Uterine smooth muscle cell (primary cell): ENCODE measurements around the gene KLHL22. TPM values are rescaled to one million over a fixed set of nuclear protein-coding genes. Genes with fewer than 3 reads are reported as not detected.

Experiments used
- total RNA-seq: library from RNA; depleted of rRNA; stranded (reverse); fragments of >200 nt; gene quantifications from 2 replicates; pipeline ENCODE4 v1.2.3, GENCODE V29; 2014

KLHL22 gene, protein sequence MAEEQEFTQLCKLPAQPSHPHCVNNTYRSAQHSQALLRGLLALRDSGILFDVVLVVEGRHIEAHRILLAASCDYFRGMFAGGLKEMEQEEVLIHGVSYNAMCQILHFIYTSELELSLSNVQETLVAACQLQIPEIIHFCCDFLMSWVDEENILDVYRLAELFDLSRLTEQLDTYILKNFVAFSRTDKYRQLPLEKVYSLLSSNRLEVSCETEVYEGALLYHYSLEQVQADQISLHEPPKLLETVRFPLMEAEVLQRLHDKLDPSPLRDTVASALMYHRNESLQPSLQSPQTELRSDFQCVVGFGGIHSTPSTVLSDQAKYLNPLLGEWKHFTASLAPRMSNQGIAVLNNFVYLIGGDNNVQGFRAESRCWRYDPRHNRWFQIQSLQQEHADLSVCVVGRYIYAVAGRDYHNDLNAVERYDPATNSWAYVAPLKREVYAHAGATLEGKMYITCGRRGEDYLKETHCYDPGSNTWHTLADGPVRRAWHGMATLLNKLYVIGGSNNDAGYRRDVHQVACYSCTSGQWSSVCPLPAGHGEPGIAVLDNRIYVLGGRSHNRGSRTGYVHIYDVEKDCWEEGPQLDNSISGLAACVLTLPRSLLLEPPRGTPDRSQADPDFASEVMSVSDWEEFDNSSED
- 40.9 and 45.9 TPM in 2 replicates for total RNA-seq

DNA sequence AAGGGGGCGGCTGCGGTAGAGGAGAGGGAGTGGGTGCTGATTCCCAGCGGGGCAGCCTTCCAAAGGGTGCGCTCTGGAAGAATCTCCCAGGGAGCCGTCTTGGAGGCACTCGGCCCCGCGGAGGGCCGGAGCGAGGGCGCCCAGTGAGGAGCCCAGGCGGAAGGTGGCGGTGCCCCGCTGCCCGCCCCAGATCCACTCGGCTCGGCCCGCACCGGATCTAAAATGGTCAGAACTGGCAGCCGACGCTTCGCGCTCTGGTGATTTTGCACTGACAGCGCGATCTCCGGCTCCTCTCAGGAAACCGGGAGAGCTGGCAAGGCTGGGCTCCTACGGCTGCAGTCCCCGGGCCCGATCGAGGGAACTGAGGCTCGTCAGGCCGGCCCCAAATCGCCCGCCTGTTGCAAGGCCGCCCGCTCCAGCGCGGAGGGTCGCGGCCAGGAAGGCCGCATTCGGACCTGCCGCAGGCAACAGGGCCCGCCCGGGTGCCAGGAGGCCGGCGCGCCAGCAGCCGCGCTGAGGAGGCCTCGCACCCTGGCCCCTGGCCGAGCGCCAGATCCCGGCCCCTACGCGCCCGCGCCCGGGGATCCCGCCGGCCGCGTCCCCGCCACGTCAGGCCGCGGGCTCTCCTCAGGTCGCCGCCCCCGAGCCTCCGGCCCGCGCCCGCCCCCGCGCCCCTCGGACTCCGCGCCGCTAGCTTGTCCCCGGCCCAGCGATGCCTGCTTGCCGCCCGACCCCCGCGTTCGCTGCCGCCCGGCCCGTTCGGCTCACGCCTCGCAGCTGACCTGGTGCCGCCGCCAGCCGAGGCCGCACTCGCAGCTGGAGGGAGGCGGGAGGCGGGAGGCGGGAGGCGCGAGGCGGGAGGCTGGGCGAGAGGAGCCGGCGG is at the start of gene KLHL22:
TSS of gene KLHL22 (minus strand) at position 818 of the 883 bp plus-strand sequence. CDS start 6,584 bp downstream, outside the sequence.

DNA sequence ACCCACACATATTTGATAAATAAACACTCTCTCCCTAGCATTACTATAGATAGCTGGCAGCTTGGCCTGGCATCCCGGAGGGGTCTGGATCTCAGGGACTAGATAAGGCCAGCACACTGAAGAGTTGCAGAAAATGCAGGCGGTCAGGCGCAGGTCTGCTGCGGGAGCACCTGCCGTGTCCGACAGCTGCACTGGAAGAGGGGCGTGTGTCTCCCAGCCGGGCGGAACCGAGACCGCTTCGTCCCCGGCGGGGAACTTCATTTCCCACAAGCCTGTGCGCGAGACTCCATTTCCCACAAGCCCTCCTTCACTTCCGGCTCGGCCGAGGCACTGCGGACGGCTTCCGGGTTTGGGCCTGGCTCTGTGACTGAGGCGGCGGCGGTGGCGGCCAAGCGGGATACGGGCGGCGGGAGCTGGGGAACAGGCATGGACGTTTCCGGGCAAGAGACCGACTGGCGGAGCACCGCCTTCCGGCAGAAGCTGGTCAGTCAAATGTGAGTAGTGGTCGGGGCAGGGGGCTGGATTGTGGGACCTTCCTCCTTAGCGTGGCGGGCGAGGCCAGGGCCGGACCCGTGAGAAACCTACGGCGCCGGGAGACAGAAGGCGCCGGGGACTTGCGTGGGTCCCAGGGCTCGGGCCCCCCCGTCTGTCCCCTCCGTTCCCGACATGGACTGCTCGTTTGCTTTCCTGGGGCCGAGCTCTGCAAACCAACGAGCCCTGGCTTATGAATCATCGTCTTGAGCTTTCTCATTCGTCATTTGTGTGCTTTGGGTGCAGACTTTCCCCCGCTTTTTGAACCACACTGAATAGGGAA is 11.9 kb upstream of the KLHL22 start, which contains the start of gene MED15:
TSS of gene MED15 (plus strand) at position 358 of the 814 bp plus-strand sequence. CDS start at position 427, 69 bp downstream.

DNA sequence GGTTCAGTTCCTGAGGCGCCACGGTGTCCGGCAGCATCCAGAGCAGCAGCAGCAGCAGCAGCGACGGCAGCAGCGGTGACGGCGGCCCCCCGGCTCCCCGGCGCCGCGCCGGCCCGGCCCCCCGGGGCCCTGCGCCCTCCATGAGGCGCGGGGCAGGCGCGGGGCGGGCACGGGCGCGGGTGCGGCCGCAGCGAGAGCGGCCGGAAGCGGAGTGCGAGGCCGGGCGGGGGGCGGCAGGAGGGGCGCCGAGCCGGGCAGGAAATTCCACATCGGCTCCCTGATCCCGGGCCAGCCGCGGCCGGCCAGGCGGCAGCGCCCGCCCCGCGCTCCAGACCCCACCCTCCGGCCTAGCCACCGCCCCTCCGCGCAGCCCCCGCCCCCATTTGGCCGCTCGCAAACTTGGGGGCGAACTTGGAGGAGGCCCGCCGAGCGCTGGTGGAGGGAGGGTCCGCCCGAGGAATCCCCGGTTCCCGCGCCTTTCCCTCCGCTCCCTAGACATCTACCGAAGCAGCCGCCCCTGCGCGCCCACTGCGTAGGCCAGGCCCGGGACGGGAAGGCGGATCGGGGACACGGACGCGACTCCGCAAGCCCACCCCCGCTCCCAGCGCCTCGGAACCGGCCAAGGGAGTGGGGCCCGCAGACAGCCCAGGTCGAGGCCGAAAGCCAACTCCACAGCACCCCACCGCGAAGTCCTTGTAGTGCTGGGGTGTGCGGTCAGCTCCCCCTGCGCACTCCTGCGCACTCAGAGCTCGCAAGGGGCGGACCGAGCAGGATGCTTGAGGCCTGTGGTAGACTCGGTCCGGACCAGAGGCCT is 57.8 kb downstream of the KLHL22 start, which contains the start of gene SCARF2:
TSS of gene SCARF2 (minus strand) at position 213 of the 814 bp plus-strand sequence. CDS start at position 142, 71 bp downstream.

DNA sequence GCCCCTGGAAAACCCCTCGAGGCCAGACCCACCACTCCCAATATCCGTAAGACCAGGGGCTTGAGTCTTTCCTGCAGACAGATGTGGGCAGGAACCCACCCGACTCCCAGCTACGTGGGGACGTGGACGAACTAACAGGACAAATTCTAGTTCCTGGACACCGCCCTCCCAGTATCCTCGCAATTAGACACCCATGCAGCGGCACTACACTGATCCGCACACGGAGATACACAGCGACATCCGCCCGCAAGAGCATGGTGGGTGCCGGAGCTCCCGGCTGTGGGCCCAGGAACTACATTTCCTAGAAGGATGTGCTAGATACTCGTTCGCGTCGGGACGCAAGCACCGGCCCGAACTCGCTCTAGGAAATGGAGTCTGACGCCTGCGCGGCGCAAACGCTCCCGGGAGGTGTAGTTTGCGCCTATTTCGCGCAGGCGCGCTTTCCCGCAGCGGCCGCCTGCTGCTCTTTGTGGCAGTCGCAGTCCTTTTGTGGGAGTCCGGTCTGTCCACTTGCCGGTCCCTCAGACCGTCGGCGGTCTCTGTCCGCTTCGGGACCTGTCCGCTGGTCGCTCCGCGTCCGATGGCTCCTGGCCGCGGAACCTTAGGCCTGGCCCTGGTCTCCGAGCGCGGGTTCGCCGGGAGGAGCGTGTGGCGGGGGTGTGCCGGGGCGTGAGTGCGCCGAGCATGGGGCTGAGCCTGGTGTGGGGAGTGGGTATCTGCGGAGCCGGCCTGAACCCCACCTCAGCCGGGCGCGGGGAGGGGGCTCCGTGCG is 101.7 kb downstream of the KLHL22 start, which contains the start of gene ZNF74:
TSS of gene ZNF74 (plus strand) at position 447 of the 772 bp plus-strand sequence. CDS start 478 bp downstream, outside the sequence.

Other genes starting within 250 kb of the KLHL22 start
- gene RTN4R, start 227.5 kb downstream of the KLHL22 start, total RNA-seq, result 0.77 and 1.00 TPM in 2 replicates
- gene DGCR6L, start 175.7 kb downstream of the KLHL22 start, total RNA-seq, result 52.5 and 54.6 TPM in 2 replicates
- 10.3 and 13.5 TPM in 2 replicates for gene ZNF74, start 101.6 kb downstream of the KLHL22 start, total RNA-seq
- gene SCARF2, start 58.0 kb downstream of the KLHL22 start, total RNA-seq, result 18.2 and 36.9 TPM in 2 replicates
- 45.4 and 66.5 TPM in 2 replicates for gene MED15, start 11.8 kb upstream of the KLHL22 start, total RNA-seq